ENCODE results near the gene RPUSD3.
A peak's percentile ranks its signal among the peaks of the same experiment; 100 is the strongest.

RPUSD3 gene

DNA sequence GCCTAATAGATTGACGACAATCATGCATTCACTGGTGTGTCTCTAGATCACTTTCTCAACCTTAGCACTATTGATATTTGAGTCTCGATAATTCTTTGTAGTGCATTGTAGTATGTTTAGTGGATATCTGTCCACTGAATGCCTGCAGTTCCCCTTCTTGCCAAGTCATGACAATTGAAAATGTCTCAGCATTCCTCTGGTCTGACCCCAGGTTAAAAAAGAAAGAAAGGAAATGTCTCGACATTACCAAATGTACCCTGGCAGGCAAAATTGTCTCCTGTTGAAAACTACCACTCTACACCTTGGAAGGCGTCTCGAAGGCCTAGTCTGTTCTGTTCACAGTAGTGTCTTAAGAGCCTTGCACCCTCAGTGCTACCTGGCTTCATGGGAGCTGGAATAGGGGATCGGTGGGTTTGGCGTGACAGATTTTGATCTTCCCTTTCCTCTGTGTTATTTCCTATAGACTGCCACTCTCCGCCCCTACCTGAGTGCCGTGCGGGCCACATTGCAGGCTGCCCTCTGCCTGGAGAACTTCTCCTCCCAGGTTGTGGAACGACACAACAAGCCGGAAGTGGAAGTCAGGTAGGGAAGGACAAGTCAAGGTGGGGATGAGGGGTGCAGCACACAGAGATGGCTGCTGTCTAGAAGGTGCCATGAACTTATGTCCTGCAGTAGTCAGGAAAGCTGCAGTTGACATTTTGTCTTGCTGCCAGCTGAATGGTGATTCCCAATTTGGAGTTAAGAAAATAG lies 46.4 kb downstream of the RPUSD3 start:
- no peak for DNase-seq

- DNase-seq = no peak
Measured at GRCh38 chr3:9795207-9795606, 48.6 kb downstream of the RPUSD3 start.

- DNase-seq = no peak
Measured at GRCh38 chr3:9794400-9794799, 49.4 kb downstream of the RPUSD3 start.

- DNase-seq = peak; percentile 38
Measured at GRCh38 chr3:9793161-9793781, 50.5 kb downstream of the RPUSD3 start.

GRCh38 chr3:9792405-9793160 lies 51.2 kb downstream of the RPUSD3 start, which contains the start of the genes ARPC4 and TADA3:
Gene ARPC4 (plus strand): TSS chr3:9793082. CDS start chr3:9793122, 40 bp downstream.
Gene TADA3 (minus strand): TSS chr3:9792473. CDS start chr3:9791466, 1,007 bp downstream.
- DNase-seq = peak; percentile 89

DNA sequence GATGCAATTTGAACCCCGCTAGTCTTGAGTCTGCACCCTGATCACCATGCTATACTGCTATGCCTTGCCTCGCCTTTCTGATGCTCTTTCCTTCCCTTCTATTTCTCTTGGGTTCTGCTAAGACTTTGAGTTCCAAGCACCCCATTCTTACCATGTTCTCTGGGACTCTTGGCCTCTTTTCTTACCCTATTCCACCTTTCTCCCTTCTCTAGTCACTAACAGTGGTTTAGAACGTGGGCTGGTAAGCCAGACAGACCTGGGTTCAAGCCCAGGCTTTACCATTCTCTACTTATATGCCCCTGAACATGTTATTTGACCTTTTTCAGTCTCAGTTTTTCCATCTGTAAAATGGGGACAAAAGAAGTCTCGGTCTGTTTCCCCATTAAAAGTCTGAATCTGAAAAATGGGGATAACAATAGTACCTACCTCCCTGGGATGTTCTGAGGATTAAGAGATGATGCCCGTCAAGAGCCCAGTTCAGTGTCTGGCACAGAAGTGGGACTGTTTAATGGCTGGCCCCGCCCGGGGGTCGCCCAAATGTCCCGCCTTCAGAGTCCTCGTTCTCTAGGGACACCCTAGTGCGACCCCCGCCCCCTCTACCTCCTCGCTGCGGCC lies 51.9 kb downstream of the RPUSD3 start:
- DNase-seq = no peak

DNA sequence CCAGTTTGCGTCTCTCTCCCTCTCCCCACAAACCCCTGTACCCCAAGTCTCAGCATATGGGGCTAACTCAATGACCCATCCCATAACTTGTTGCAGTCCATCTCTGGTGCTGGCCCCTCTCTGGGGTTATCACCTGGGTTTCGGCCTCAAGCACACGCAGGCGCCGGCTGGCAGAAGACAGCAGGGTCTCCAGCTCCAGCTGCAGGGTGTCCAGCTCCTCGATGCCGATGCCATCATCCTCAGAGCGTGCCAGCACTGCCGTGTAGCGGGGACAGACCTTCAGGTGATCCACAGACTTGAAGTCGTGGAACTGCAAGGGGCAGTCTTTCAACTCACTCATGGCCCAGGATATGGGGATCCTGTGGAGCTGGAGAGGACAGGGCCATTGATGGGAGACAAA lies 52.7 kb downstream of the RPUSD3 start:
- DNase-seq = no peak

Data from stimulated activated CD4-positive, alpha-beta T cell treated with anti-CD3 and anti-CD28 coated beads, Interleukin-4, amount 100 ng/mL, for 24 hours (primary cell).